Mammary epithelial cell (primary cell): ENCODE data around the gene NDUFV1.

Experiments used
- CTCF ChIP-seq, 2 donors: IDR thresholded peaks in 1 of 2; conservative IDR thresholded peaks in 1 of 2; 2 replicates each; pipeline ENCODE4 v1.5.1; 2011 to 2012; ENCODE audit warnings: inconsistent platforms in 2 of 2, low read length in 2 of 2, mild to moderate bottlenecking in 2 of 2, control low read depth in 1 of 2, low read depth in 1 of 2; ENCODE audit not compliant: insufficient read depth in 1 of 2; ENCODE audit errors: extremely low read depth in 1 of 2
- EZH2 ChIP-seq: IDR thresholded peaks from 2 replicates; pipeline ENCODE4 v1.6.1; 2012; ENCODE audit warnings: low read length, inconsistent platforms, borderline replicate concordance

- TF ChIP-seq CTCF (conservative IDR thresholded peaks at IDR 0.05 in 1 of 2, IDR thresholded peaks at IDR 0.05 in 1 of 2; ENCODE audit: extremely low read depth in 1 of 2, insufficient read depth in 1 of 2, low read depth in 1 of 2, low read length in 2 of 2) (no peak), EZH2 (no peak)
Observed at GRCh38 chr11:67627441-67627811, 20.7 kb downstream of the NDUFV1 start.
